Parathyroid adenoma (tissue), 2 donors: ENCODE data around the gene UQCRH.
"Not testable (repeated sequence)": the region's sequence is repeated elsewhere in the genome, so short reads cannot be mapped to it uniquely, and the experiment has no call there.

ENCODE experiments used
- H2AFZ ChIP-seq: fragments of 300-600 bp; sonication (generic); one replicate; pipeline ENCODE4 v1.7.0; 2017; ENCODE audit warnings: antibody characterized with exemption, mild to moderate bottlenecking
- H3K27ac ChIP-seq: fragments of 300-600 bp; sonication (generic); one replicate; pipeline ENCODE4 v1.7.0; 2017
- H3K27me3 ChIP-seq: fragments of 300-600 bp; sonication (generic); one replicate; pipeline ENCODE4 v1.7.0; 2017; ENCODE audit warnings: low read length; ENCODE audit not compliant: control insufficient read depth, insufficient read depth
- H3K36me3 ChIP-seq: fragments of 300-600 bp; sonication (generic); one replicate; pipeline ENCODE4 v1.7.0; 2017; ENCODE audit warnings: low read length; ENCODE audit not compliant: control insufficient read depth, insufficient read depth
- H3K4me1 ChIP-seq: fragments of 300-600 bp; sonication (generic); one replicate; pipeline ENCODE4 v1.7.0; 2017; ENCODE audit warnings: control low read depth
- H3K4me2 ChIP-seq: fragments of 300-600 bp; sonication (generic); one replicate; pipeline ENCODE4 v1.7.0; 2017; ENCODE audit warnings: low read length
- H3K4me3 ChIP-seq: fragments of 300-600 bp; sonication (generic); one replicate; pipeline ENCODE4 v1.7.0; 2017; ENCODE audit warnings: low read depth, low read length
- H3K79me2 ChIP-seq: fragments of 300-600 bp; sonication (generic); one replicate; pipeline ENCODE4 v1.7.0; 2017; ENCODE audit warnings: control low read depth
- H3K9ac ChIP-seq: fragments of 300-600 bp; sonication (generic); one replicate; pipeline ENCODE4 v1.7.0; 2017; ENCODE audit warnings: mild to moderate bottlenecking
- H3K9me3 ChIP-seq: fragments of 300-600 bp; sonication (generic); one replicate; pipeline ENCODE4 v1.7.0; 2017; ENCODE audit warnings: low read length; ENCODE audit not compliant: control insufficient read depth
- TF ChIP-seq, protein P1 (sequence below): fragments of 300-600 bp; sonication (generic); IDR thresholded peaks from one replicate; pipeline ENCODE4 v1.7.0; 2017; ENCODE audit warnings: antibody characterized with exemption, mild to moderate bottlenecking
- donor health status: primary hyperparathyroidism.

The UQCRH gene

DNA sequence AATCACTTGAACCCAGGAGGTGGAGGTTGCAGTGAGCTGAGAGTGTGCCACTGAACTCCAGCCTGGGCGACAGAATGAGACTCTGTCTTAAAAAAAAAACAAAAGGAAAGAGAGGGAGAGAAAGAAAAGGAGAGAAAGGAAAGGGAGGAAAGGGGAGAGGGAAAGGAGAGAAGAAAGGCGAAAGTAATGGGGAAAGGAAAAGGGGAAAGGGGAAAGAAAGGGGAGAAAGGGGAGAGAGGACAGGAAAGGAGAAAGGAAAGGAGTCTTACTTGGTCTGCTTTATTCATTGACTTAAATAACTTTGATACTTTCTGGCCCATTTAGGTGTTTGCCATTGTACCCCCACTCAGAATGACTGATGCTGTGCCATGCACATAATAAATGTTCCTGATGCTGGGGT lies 48.9 kb downstream of the UQCRH start:
- Histone ChIP-seq H3K27me3 (no peaks in the 10 kb centered on the region), H3K4me2 (no peak overlapping the region), H3K79me2 (no peaks in the 10 kb centered on the region), H2AFZ (no peak overlapping the region), H3K27ac (no peak overlapping the region), H3K4me1 (no peaks in the 10 kb centered on the region), H3K9me3 (no peaks in the 10 kb centered on the region), H3K9ac (no peak overlapping the region), H3K36me3 (no peaks in the 10 kb centered on the region), H3K4me3 (no peak overlapping the region)
- TF ChIP-seq, protein P1, sequence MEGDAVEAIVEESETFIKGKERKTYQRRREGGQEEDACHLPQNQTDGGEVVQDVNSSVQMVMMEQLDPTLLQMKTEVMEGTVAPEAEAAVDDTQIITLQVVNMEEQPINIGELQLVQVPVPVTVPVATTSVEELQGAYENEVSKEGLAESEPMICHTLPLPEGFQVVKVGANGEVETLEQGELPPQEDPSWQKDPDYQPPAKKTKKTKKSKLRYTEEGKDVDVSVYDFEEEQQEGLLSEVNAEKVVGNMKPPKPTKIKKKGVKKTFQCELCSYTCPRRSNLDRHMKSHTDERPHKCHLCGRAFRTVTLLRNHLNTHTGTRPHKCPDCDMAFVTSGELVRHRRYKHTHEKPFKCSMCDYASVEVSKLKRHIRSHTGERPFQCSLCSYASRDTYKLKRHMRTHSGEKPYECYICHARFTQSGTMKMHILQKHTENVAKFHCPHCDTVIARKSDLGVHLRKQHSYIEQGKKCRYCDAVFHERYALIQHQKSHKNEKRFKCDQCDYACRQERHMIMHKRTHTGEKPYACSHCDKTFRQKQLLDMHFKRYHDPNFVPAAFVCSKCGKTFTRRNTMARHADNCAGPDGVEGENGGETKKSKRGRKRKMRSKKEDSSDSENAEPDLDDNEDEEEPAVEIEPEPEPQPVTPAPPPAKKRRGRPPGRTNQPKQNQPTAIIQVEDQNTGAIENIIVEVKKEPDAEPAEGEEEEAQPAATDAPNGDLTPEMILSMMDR = no peak

DNA sequence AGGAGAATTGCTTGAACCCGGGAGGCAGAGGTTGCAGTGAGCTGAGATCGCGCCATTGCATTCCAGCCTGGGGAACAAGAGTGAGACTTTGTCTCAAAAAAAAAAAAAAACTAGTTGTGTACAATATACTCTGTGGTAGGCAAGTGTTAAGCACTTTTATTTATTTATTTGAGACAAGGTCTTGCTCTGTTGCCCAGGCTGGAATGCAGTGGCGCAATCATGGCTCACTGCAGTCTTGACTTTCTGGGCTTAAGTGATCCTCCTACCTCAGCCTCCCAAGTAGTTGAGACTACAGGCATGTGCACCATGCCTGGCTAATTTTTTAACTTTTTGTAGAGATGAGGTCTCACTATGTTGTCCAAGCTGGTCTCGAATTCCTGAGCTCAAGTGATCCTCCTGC lies 52.4 kb downstream of the UQCRH start:
- H3K27me3 ChIP-seq, H3K27ac ChIP-seq, H3K9ac ChIP-seq, H3K4me3 ChIP-seq, H2AFZ ChIP-seq, H3K4me2 ChIP-seq, H3K4me1 ChIP-seq, H3K36me3 ChIP-seq, H3K79me2 ChIP-seq, H3K9me3 ChIP-seq: not testable (repeated sequence)

DNA sequence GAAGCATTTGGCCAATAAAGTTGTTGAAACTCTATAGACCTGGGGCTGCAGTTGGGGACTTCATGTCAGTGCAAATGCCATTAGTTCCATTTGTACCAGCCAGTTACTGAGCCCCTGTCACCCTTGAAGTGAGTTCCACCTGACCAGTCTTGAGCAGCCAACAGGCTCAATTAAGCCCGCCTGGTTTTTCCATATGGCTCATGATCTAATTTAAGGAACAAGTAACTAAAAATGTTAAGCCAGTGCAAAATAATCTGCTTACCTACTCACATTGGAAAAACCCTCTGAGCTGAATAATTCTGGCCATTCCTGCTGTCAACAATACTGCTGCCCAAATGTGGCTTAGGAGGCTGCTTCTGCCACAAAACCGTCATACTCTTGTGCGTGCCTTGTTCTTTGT lies 58.7 kb downstream of the UQCRH start:
- Histone ChIP-seq H3K27ac (no peak overlapping the region), H3K4me1 (no peaks in the 10 kb centered on the region), H3K4me3 (no peak overlapping the region), H3K79me2 (no peaks in the 10 kb centered on the region), H3K27me3 (no peaks in the 10 kb centered on the region), H3K9ac (no peak overlapping the region), H3K4me2 (no peak overlapping the region), H2AFZ (no peak overlapping the region), H3K36me3 (no peaks in the 10 kb centered on the region), H3K9me3 (no peaks in the 10 kb centered on the region)
- TF ChIP-seq, protein P1 = no peak

DNA sequence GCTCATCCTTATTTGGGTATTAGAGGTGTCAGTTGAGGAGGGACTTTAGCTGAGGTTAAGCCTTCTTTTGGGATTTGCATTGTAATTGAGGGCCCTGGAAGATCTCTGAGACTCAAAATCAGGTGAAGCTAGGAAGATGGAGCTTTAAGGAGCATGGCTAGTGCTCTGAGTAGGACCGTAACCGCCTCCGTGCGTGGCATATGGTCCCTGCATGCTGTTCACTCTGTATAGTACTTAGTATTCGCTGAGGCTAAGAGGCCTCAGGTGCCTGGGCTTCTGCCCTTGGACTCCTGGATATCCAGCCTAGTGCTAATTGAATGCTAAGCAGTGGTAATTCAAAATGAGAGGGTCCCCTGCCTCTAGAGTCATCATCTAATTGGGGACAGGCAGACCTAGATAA lies 59.6 kb downstream of the UQCRH start:
- Histone ChIP-seq H3K4me3 (no peak overlapping the region), H3K9ac (no peak overlapping the region), H3K36me3 (no peaks in the 10 kb centered on the region), H3K79me2 (no peaks in the 10 kb centered on the region), H3K27me3 (no peaks in the 10 kb centered on the region), H3K9me3 (no peaks in the 10 kb centered on the region), H3K4me1 (no peaks in the 10 kb centered on the region), H3K27ac (no peak overlapping the region), H3K4me2 (no peak overlapping the region), H2AFZ (no peak overlapping the region)
- TF ChIP-seq, protein P1 = no peak

DNA sequence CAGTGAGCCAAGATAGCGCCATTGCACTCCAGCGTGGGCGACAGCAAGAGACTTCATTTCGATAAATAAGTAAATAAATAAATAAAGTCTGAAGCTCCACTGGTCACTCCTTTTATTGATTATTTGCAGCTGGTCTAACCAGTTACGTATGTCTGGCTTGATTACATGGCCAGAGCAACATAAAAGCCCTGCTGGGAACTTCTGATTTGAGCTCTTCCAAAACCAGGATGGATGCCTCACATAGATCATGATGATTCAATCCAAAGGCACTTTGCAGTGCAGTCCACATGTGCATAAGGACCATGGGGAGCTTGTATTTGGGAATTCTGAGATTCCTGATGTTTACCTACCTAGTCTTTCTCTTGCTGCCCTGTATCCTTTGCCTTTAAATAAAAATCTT lies 61.1 kb downstream of the UQCRH start:
- H3K27ac ChIP-seq = no peak overlapping the region
- H3K4me1 ChIP-seq = peaks cover 1% of the 10 kb centered on the region
- H3K9me3 ChIP-seq = no peaks in the 10 kb centered on the region
- TF ChIP-seq, protein P1 = no peak
- no peak overlapping the region for H3K4me2 ChIP-seq
- H3K4me3 ChIP-seq = no peak overlapping the region
- no peaks in the 10 kb centered on the region for H3K36me3 ChIP-seq
- H3K79me2 ChIP-seq = no peaks in the 10 kb centered on the region
- no peaks in the 10 kb centered on the region for H3K27me3 ChIP-seq
- H2AFZ ChIP-seq = no peak overlapping the region
- H3K9ac ChIP-seq = no peak overlapping the region

DNA sequence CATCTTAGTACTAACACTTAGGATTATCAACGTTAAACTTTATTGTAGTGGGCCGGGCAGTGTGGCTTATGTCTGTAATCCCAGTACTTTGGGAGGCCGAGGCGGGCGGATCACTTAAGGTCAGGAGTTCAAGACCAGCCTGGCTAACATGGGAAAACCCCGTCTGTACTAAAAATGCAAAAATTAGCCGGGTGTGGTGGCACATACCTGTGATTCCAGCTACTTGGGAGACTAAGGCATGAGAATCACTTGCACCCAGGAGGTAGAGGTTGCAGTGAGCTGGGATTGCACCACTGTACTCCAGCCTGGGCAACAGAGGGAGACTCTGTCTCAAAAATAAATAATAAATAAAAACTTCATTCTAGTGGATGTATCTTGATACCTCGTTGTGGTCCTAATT lies 62.3 kb downstream of the UQCRH start:
- H3K79me2 ChIP-seq, H3K4me1 ChIP-seq, H2AFZ ChIP-seq, H3K27ac ChIP-seq, H3K4me2 ChIP-seq, H3K36me3 ChIP-seq, H3K4me3 ChIP-seq, H3K9ac ChIP-seq, H3K27me3 ChIP-seq, H3K9me3 ChIP-seq: not testable (repeated sequence)
